Kidney epithelial cell (primary cell): ENCODE results near the gene LNPEP. TPM values are rescaled to one million over a fixed set of nuclear protein-coding genes. Genes with fewer than 3 reads are reported as not detected.

Experiments used
- DNase-seq: peaks from one replicate; pipeline ENCODE4 v3.0.0-alpha.2; 2010; ENCODE audit warnings: low read depth
- H3K27me3 ChIP-seq: 2 replicates; pipeline ENCODE4 v1.6.0; 2011; ENCODE audit warnings: low read length; ENCODE audit not compliant: control insufficient read depth, insufficient read depth
- H3K36me3 ChIP-seq: 2 replicates; pipeline ENCODE4 v1.5.1; 2011; ENCODE audit warnings: low read length; ENCODE audit not compliant: control insufficient read depth, insufficient read depth
- H3K4me3 ChIP-seq: 2 replicates; pipeline ENCODE4 v1.5.1; 2011; ENCODE audit warnings: low read depth, mild to moderate bottlenecking, control low read depth, low read length
- CTCF ChIP-seq: IDR thresholded peaks from 2 replicates; pipeline ENCODE4 v1.5.1; 2011; ENCODE audit warnings: mild to moderate bottlenecking, moderate library complexity, low read length, control low read depth, inconsistent platforms; ENCODE audit not compliant: insufficient read depth, poor library complexity, severe bottlenecking
- total RNA-seq: library from RNA; depleted of rRNA; stranded (reverse); fragments of >200 nt; gene quantifications from 2 replicates; pipeline ENCODE4 v1.2.3, GENCODE V29; 2015

LNPEP gene
- total RNA-seq, 1 donor from 2014 or later: 24.6 TPM

GRCh38 chr5:96922499-96923244 lies 13.2 kb upstream of the LNPEP start:
- no peak for TF ChIP-seq CTCF

GRCh38 chr5:96924016-96924443 lies 11.8 kb upstream of the LNPEP start:
- no peak for TF ChIP-seq CTCF
- no peaks in the 10 kb centered on the region for H3K27me3 ChIP-seq
- H3K4me3 ChIP-seq: no peak overlapping the region
- no peaks in the 10 kb centered on the region for H3K36me3 ChIP-seq
- DNase-seq: no peak

More at GRCh38 chr5:96922499-96923244, 13.2 kb upstream of the LNPEP start:
- DNase-seq: no peak
- Histone ChIP-seq H3K4me3 (no peak overlapping the region), H3K27me3 (no peaks in the 10 kb centered on the region), H3K36me3 (no peaks in the 10 kb centered on the region)

GRCh38 chr5:96926276-96926675 lies 9.6 kb upstream of the LNPEP start:
- no peak for DNase-seq
- Histone ChIP-seq H3K4me3 (no peak overlapping the region), H3K27me3 (no peaks in the 10 kb centered on the region), H3K36me3 (no peaks in the 10 kb centered on the region)
- TF ChIP-seq CTCF: no peak

GRCh38 chr5:96927008-96927407 lies 8.9 kb upstream of the LNPEP start:
- TF ChIP-seq CTCF: no peak
- no peak for DNase-seq
- no peaks in the 10 kb centered on the region for H3K36me3 ChIP-seq
- no peaks in the 10 kb centered on the region for H3K27me3 ChIP-seq
- H3K4me3 ChIP-seq: no peak overlapping the region

DNA sequence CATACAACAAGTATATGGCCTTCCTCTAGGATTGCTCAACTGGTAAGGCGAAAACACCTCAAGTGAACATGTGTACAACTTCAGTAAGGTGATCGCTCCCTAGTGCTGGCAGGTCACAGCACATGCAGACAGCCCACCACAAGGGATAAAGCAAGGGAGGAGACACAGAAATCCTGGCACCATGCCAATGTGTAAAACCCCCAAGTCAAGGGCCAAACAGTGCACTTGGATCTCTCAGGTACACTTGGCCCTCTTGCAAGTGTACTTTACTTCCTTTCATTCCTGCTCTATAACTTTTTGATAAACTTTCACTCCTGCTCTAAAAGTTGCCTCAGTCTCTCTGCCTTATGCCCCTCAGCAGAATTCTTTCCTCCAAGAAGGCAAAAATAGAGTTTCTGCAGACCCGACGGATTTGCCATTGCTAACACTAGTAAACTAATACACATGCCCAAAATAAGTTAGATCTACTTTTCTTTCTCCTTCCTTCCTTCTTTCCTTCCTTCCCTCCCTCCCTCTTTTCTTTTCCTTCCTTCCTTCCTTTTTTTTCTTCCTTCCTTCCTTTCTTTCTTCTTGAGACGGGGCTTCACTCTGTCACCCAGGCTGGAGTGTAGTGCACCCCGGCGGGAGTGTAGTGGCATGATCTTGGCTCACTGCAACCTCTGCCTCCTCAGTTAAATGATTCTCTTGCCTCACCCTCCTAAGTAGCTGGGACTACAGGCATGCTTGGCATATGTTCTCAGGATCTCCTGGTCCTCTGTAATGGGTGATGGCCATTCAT lies 6.8 kb upstream of the LNPEP start:
- TF ChIP-seq CTCF: no peak
- Histone ChIP-seq H3K27me3 (no peaks in the 10 kb centered on the region), H3K4me3 (no peak overlapping the region), H3K36me3 (no peaks in the 10 kb centered on the region)
- no peak for DNase-seq
